Uterus (tissue), 2 donors: ENCODE data around the gene HORMAD2.

Experiments
- CTCF ChIP-seq, 4 experiments: fragments of 200-600 bp in 2 of 4; fragments of 450-650 bp in 2 of 4; sonication (generic) in 2 of 4; IDR thresholded peaks; one replicate each; pipeline ENCODE4 v1.5.1; 2016 to 2019; ENCODE audit warnings: antibody characterized with exemption in 4 of 4, mild to moderate bottlenecking in 2 of 4, moderate library complexity in 1 of 4
- POLR2A ChIP-seq, 2 donors: fragments of 450-650 bp; IDR thresholded peaks; one replicate each; pipeline ENCODE4 v1.6.1; 2016; ENCODE audit warnings: antibody characterized with exemption in 2 of 2, mild to moderate bottlenecking in 1 of 2, moderate library complexity in 1 of 2

GRCh38 chr22:30204015-30204741, 123.9 kb downstream of the HORMAD2 start:
- TF ChIP-seq CTCF (IDR thresholded peaks at IDR 0.05) (no peak), POLR2A (IDR thresholded peaks at IDR 0.05) (no peak)
